GM18517 (cell line): Measurements from ENCODE around the gene SIM1.
A peak's percentile ranks its signal among the peaks of the same experiment; 100 is the strongest.

ENCODE experiments used
- ATAC-seq: cut with Tn5 transposase; IDR thresholded peaks from one replicate; pipeline ENCODE4 v1.9.1; 2021; ENCODE audit warnings: mild to moderate bottlenecking, moderate library complexity; ENCODE audit not compliant: unreplicated experiment

Gene SIM1, protein sequence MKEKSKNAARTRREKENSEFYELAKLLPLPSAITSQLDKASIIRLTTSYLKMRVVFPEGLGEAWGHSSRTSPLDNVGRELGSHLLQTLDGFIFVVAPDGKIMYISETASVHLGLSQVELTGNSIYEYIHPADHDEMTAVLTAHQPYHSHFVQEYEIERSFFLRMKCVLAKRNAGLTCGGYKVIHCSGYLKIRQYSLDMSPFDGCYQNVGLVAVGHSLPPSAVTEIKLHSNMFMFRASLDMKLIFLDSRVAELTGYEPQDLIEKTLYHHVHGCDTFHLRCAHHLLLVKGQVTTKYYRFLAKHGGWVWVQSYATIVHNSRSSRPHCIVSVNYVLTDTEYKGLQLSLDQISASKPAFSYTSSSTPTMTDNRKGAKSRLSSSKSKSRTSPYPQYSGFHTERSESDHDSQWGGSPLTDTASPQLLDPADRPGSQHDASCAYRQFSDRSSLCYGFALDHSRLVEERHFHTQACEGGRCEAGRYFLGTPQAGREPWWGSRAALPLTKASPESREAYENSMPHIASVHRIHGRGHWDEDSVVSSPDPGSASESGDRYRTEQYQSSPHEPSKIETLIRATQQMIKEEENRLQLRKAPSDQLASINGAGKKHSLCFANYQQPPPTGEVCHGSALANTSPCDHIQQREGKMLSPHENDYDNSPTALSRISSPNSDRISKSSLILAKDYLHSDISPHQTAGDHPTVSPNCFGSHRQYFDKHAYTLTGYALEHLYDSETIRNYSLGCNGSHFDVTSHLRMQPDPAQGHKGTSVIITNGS

GRCh38 chr6:100464903-100465700 lies at the start of gene SIM1:
Gene SIM1 (minus strand): TSS chr6:100464921. CDS start chr6:100463468, 1,453 bp downstream.
- no peak for ATAC-seq

GRCh38 chr6:100512203-100512862 lies 47.6 kb upstream of the SIM1 start:
- ATAC-seq = no peak

GRCh38 chr6:100509101-100509500 lies 44.4 kb upstream of the SIM1 start:
- no peak for ATAC-seq

DNA sequence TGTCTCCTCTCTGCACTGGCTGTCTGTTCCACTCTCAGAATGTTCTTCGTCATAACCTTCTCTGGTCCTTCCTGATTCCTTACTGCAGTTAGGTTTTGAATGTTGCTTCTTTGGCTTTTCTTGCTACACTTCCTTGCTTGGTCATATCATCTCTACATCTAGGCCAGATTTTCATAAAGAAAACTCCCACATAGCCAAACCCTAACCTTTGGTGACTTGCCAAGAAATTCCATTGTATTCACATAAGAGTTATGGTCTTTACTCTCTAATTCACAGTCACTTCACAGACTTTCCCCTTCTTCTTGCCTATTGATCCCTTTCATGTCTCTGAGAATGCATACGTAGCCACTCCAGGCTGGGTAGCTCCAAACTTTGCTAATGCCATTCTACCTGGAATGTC lies 41.9 kb upstream of the SIM1 start:
- no peak for ATAC-seq

GRCh38 chr6:100504786-100505737 lies 40.3 kb upstream of the SIM1 start:
- ATAC-seq = no peak

DNA sequence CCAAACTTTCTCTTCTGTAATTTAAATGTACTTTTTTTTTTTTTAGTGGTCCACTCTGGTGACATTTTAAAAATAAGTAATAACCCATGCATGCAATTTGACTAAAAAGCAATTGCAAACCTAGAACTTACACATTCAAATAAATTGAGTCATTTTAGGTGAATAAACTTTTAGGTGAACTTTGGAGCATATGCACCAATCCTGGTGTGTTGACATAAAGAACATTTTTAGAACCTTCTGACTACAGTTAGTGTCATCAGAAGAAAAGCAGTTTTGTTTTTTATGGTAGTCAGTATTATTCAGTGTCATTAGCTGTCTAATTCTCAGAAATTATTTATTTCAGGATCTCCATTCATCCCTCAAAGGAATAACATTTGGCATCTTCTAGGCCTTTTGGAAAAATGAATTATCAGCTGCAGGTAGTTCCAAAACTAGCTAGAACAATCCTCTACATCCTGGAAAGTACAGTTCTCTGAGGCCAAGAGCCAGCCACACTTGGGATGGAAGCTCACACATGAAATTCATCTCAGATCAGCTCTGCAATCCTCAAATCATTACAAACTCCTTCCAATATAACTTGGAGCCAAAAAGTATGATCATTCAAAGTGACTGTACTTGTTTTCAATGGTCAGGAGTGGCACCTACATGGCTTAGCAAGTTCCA lies 38.5 kb upstream of the SIM1 start:
- ATAC-seq = no peak

GRCh38 chr6:100493206-100493888 lies 28.6 kb upstream of the SIM1 start:
- ATAC-seq = no peak

DNA sequence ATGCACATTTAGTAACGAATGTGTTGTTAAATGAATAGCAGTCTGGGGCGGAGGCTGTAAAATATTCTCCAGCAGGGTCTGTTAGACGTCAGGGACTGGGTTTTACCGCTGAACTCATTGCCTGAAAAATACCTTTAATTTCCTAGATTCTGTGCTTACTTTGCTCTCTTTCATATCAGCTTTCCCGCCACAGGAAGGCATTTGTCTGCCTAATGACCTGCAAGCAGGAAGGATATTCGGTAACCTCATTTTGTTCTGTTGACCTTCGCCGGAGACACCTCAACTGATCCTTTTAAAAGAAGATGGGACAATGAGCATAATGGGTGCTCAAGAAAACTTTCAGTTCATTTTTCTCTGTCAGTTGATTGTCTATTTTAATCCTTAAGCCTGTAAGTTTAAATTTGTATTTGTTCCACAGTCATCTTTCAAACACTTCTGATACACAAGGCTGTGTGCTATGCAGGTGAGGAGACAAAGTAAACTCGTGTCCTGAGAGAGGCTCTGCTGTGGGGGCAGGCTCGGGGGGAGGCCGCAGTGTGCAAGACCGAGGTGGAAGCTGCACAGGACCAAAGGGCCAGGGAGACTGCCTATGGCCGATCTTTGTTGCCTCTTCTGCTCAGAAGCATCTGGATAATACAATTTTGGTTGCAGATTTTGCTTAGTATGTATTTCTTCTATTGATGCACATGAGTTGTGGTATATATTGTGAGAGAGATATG lies 27.4 kb upstream of the SIM1 start:
- no peak for ATAC-seq

- ATAC-seq = no peak
These were observed 25.3 kb upstream of the SIM1 start for GRCh38 chr6:100490065-100490464.

- ATAC-seq = no peak
These were observed 23.5 kb upstream of the SIM1 start for GRCh38 chr6:100488244-100488643.

- no peak for ATAC-seq
These were observed 22.9 kb upstream of the SIM1 start for GRCh38 chr6:100487638-100488037.

DNA sequence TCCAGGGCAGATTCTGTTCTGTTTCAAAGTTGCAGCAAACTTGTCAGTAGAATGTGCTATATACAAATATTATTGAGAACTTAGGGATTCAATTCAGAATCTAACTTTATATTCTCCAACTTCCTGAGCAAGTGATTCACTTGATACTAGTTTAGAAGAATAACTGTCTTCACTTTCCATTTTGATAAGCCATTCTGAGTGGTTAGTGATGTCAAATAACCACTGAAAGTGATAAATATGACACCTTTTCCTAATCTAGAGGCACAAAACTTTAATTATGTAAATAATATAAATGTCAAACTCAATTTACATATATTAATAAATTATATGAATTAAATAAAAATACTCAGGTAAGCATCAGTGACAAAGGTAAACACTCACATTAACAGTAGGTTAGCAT lies 20.5 kb upstream of the SIM1 start:
- no peak for ATAC-seq

- ATAC-seq = no peak
These were observed 19.8 kb upstream of the SIM1 start for GRCh38 chr6:100484474-100484873.

DNA sequence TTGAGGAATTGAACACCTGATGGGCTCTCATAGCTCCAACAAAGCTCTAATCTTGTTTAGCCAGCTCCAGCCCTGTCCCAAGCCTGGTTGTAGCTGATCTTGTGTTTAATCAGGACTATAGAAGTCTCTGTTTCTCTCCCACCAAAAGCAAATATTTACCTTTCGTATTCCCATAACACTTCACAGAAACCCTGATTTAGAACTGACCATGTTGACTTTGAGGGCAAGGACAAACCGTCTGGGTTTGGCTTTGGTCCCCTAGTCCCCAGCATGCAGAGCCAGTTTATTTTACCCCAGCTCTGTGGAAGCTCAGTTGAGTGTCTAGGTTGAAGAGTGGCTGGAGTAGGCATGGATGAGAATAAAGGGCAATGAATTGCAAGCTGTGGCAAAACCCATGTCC lies 18.0 kb upstream of the SIM1 start:
- ATAC-seq = no peak

- peak; percentile 59 for ATAC-seq
These were observed 14.7 kb upstream of the SIM1 start for GRCh38 chr6:100479179-100480035.

- ATAC-seq = peak; percentile 76
These were observed 11.0 kb upstream of the SIM1 start for GRCh38 chr6:100475554-100476320.
